HS-5 (cell line): ENCODE results near the gene CACNA1D.
"Not testable (repeated sequence)": the region's sequence is repeated elsewhere in the genome, so short reads cannot be mapped to it uniquely, and the experiment has no call there.

Experiments
- DNase-seq: peaks from one replicate; pipeline ENCODE4 v3.0.0-alpha.2; 2012; ENCODE audit warnings: low read depth

CACNA1D gene

GRCh38 chr3:53616971-53617892 is 122.8 kb downstream of the CACNA1D start:
- no peak for DNase-seq

DNA sequence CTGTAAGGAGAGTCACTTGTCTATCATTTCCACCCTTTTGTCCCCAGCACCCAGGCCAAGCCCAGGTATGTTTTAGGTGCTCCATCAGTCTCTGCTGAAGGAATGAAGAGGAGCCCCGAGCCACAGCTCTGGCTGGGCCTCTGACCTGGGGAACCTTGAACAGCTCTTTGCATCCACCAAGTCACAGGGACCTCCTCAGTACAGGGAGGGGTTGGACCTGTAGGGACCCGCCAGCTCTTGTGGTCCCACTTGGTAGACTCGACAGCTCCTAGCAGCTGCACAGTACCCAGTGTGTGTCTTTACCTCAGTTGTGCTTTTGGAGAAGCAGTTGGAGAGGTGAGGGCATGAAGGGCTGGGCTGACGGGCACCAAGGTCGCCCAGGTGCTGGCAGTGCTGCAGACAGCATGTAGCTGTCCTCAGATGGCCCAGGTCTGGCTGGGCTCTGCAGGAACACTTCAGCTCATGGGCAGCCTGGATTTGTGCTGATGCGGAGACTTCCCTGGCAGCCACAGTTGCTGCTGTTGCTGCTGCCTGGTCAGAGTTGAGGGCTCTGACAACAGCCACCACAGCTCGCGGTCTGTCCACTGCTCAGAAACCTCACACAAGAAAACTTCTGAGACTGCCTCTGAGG is 123.6 kb downstream of the CACNA1D start:
- DNase-seq, result no peak

GRCh38 chr3:53618524-53618906 is 124.1 kb downstream of the CACNA1D start:
- no peak for DNase-seq

- DNase-seq, result no peak
Observed at GRCh38 chr3:53618936-53619335, 124.5 kb downstream of the CACNA1D start.

- DNase-seq, result no peak
Observed at GRCh38 chr3:53624061-53624857, 129.8 kb downstream of the CACNA1D start.

- no peak for DNase-seq
Observed at GRCh38 chr3:53626876-53627275, 132.5 kb downstream of the CACNA1D start.

DNA sequence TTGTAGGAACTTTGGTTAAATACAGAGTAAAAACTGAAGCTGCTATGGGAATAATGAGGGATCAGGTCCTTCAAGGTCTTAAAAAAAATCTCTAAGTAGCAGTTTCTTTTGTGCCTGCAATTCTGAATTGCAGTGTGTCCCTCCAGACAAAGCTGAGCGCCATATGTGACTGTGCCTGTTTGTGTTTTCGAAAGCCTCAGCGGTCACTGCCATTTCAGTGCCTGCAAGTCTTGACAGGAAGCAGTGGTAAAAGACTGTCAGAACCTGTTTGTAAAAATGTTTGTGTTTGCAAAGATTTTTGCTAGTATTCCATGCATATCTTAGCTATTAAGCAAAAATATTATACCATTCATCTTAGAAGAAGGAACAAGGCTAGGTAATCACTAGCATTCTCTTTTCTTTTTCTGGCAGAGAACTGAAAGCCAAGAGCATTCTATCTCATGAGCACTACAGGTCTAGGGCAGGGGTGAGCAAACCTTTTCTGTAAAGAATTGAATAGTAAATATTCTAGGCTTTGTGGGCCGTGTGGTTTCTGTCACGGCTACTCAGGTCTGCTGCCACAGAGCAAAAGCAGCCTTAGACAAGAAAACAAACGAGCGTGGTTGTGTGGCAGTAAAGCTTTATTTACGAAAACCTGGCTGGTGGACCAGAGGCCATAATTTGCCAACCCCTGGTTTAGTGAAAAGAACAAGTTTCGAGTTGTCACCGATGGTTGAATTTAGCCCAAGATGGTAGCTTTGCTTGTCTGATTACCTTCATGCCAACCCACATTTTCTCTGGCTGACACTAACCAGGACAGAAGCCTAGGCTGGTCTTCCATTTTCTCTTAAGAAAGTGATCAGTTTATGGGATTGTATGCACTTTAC is 134.4 kb downstream of the CACNA1D start:
- no peak for DNase-seq

GRCh38 chr3:53629402-53629723 is 135.0 kb downstream of the CACNA1D start:
- DNase-seq, result no peak

- no peak for DNase-seq
Observed at GRCh38 chr3:53630547-53630946, 136.1 kb downstream of the CACNA1D start.

DNA sequence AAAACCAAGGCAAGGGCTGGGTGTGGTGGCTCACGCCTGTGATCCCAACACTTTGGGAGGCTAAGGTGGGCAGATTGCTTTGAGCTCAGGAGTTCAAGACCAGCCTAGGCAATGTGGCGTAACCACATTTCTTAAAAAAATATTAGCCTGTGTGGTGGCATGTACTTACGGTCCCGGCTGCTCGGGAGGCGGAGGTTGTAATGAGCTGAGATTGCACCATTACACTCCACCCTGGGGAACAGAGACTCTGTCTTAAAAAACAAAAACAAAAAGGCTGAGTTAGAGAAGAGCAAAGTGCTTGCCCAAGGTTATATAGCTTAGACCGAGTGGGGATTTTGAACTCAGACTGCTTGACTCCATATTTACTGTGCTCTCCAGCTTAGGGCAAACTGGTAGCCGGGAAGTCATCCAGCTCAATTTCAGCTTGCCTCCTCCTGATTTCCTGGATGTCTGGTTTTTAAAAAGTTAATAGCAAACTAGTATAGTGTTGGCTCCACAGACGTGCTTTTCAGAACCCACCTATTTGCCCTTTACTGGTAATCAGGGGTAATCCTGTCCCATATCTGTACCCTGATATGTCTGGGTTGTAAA is 138.9 kb downstream of the CACNA1D start:
- DNase-seq, result no peak

GRCh38 chr3:53635041-53635440 is 140.6 kb downstream of the CACNA1D start:
- no peak for DNase-seq

DNA sequence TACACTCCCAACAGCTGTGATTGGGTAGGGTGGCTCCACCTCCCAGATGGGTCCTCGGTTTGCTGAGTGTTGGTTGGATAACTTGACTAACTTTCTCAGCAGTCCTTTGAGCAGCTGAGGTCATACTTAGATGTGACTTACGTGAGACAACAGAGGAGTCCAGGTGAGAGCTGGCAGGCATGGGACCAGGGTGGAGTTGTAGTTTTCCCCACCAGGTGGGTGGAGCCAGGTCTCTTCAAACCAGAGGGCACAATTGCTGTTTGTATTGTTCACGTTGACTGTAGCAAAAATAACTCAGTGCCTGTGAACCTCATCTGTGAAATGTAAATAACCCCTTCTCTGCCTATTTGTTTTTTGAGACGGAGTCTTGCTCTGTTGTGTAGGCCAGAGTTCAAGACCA is 144.4 kb downstream of the CACNA1D start:
- DNase-seq, result not testable (repeated sequence)

DNA sequence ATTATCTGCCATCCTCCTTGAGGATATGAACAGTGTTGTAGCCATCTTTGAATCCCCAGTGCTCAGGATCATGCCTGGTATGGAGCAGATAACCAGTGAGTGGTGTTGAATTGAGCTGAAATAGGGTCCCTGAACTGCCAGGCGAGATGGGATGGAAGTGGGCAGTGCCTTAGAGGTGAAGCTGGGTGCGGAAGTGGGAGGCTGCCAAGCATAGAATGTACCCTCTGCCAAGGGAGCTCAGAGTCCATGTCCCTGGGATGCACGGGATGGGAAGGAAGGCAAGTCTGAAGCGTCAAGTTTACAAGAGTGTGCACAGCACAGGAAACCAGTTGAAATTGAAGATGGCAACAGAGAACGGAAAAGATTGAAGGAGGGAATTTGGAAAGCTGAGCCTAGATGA is 147.0 kb downstream of the CACNA1D start:
- DNase-seq, result no peak

GRCh38 chr3:53642211-53642610 is 147.8 kb downstream of the CACNA1D start:
- DNase-seq, result no peak

DNA sequence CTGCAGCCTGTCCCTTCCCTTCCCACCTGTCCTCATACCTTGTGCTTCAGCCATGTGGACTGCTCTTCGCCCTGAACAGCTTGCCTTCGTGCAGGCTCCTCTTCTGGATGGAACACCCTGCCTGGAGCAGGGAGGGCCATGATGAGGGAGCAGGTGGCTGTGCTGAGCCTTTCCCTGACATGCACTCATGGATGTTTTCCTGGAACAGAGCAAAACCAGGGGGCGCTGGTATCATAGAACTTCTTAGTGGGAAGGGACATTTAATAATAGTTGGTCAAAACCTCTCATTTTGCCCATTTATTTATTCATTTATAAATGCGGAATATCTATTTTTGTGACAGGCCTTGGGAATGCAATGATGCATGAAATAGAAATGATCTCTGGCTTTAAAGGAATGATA is 149.3 kb downstream of the CACNA1D start:
- DNase-seq, result no peak

DNA sequence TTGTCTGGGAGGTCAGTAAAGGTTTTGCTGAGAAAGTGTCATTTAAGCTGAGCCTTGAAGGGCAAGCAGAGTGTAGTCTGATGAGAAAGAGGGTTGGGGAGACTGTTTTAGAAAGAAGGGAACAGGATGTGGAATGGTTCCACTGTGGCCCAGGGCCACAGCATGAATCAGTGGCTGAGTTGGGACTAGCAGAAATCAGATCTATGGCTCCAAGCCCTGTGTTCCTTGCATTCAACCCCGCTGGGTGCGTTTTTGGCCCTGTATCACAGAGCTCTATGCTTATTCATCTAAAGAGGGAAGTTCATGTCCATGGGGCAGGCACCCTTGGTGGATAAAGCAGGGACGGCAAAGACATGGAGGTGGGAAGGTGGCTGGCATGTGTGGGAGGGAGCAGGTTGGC is 151.3 kb downstream of the CACNA1D start:
- no peak for DNase-seq

DNA sequence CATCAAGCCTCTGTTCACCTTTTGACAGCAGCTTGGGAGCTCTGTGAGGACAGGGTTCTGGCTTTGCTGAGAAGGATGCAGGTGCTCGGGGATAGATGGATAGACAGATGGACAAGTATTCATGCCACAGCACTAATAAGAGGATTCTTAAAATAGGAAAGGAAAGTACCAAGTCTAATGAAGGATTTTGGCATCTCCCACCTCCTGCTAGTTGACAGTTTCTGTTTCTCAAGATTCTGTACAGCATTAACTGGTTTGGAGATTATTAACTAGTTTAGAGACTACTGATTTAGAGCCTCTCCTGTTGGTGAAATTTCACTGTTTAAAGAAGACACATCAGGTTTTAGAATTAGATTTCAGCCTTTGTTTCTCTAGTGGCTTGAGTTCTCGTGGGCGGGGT is 152.3 kb downstream of the CACNA1D start:
- DNase-seq, result no peak

GRCh38 chr3:53649816-53650215 is 155.4 kb downstream of the CACNA1D start:
- DNase-seq, result no peak

GRCh38 chr3:53650424-53650823 is 156.0 kb downstream of the CACNA1D start:
- DNase-seq, result no peak

- DNase-seq, result no peak
Observed at GRCh38 chr3:53650928-53651661, 156.7 kb downstream of the CACNA1D start.

- DNase-seq, result no peak
Observed at GRCh38 chr3:53651927-53652326, 157.5 kb downstream of the CACNA1D start.
